ENCODE data around the gene TNFRSF18. TPM values are rescaled to one million over a fixed set of nuclear protein-coding genes. Genes with fewer than 3 reads are reported as not detected.

Gene TNFRSF18
- total RNA-seq, 4 donors from 2014 or later, result 19.8 to 36.8 (median 25.8) TPM

- 52 to 55% methylated on average over 12 to 24 of the region's 45 CpGs for WGBS, 2 donors
- intact Hi-C loops (cut with DNase I; ENCODE audit: low total_unique reads), result no loop called here
- no peak for TF ChIP-seq POLR2A (IDR thresholded peaks at IDR 0.05)
- no peak for DNase-seq (ENCODE audit: low spot score in 2 of 2)
- H3K4me3 ChIP-seq (ENCODE audit: low read depth, poor library complexity, severe bottlenecking), result no peak overlapping the region
These were observed 39.6 kb upstream of the TNFRSF18 start for GRCh38 chr1:1245817-1246576.

GRCh38 chr1:1245178-1245816 lies 38.9 kb upstream of the TNFRSF18 start:
- H3K4me3 ChIP-seq (ENCODE audit: low read depth, poor library complexity, severe bottlenecking), result no peak overlapping the region
- intact Hi-C loops (cut with DNase I; ENCODE audit: low total_unique reads), result no loop called here
- TF ChIP-seq CTCF (IDR thresholded peaks at IDR 0.05) (no peak), POLR2A (IDR thresholded peaks at IDR 0.05) (no peak)
- 60 to 70% methylated on average over 8 to 13 of the region's 23 CpGs for whole genome bisulfite sequencing, 2 donors
- DNase-seq (ENCODE audit: low spot score in 2 of 2), result no peak

GRCh38 chr1:1244192-1244811 lies 37.9 kb upstream of the TNFRSF18 start:
- 70 to 87% methylated on average over 26 to 29 of the region's 30 CpGs for WGBS, 2 donors
- no peak for TF ChIP-seq POLR2A (IDR thresholded peaks at IDR 0.05)
- no peak for TF ChIP-seq CTCF (IDR thresholded peaks at IDR 0.05)
- no peak for DNase-seq (ENCODE audit: low spot score in 2 of 2)
- no peak overlapping the region for H3K4me3 ChIP-seq (ENCODE audit: low read depth, poor library complexity, severe bottlenecking)
- intact Hi-C loops (cut with DNase I; ENCODE audit: low total_unique reads), result no loop called here

- intact Hi-C loops (cut with DNase I; ENCODE audit: low total_unique reads), result no loop called here
- WGBS, 2 donors, result 55 to 60% methylated on average over 3 to 23 of the region's 23 CpGs
- no peak for DNase-seq (ENCODE audit: low spot score in 2 of 2)
- no peak overlapping the region for H3K4me3 ChIP-seq (ENCODE audit: low read depth, poor library complexity, severe bottlenecking)
- TF ChIP-seq POLR2A (IDR thresholded peaks at IDR 0.05) (no peak), CTCF (IDR thresholded peaks at IDR 0.05) (no peak)
These were observed 37.4 kb upstream of the TNFRSF18 start for GRCh38 chr1:1243807-1244191.

GRCh38 chr1:1243266-1243660 lies 36.9 kb upstream of the TNFRSF18 start:
- H3K4me3 ChIP-seq (ENCODE audit: low read depth, poor library complexity, severe bottlenecking), result no peak overlapping the region
- TF ChIP-seq CTCF (IDR thresholded peaks at IDR 0.05) (no peak), POLR2A (IDR thresholded peaks at IDR 0.05) (no peak)
- intact Hi-C loops (cut with DNase I; ENCODE audit: low total_unique reads), result no loop called here
- DNase-seq (ENCODE audit: low spot score in 2 of 2), result no peak
- WGBS, 2 donors, result 95% methylated on average over 18 to 20 of the region's 23 CpGs
